CD4-positive, alpha-beta T cell treated with Interleukin-6 for 4 hours (primary cell): ENCODE data around the gene PEX10.
A peak's percentile ranks its signal among the peaks of the same experiment; 100 is the strongest.

Experiments used
- DNase-seq: peaks from one replicate; pipeline ENCODE4 v3.0.0-alpha.2; 2020; ENCODE audit warnings: mixed read lengths

PEX10 gene

GRCh38 chr1:2418791-2419320 is 6.5 kb upstream of the PEX10 start:
- no peak for DNase-seq

GRCh38 chr1:2417833-2418225 is 5.5 kb upstream of the PEX10 start:
- no peak for DNase-seq

DNA sequence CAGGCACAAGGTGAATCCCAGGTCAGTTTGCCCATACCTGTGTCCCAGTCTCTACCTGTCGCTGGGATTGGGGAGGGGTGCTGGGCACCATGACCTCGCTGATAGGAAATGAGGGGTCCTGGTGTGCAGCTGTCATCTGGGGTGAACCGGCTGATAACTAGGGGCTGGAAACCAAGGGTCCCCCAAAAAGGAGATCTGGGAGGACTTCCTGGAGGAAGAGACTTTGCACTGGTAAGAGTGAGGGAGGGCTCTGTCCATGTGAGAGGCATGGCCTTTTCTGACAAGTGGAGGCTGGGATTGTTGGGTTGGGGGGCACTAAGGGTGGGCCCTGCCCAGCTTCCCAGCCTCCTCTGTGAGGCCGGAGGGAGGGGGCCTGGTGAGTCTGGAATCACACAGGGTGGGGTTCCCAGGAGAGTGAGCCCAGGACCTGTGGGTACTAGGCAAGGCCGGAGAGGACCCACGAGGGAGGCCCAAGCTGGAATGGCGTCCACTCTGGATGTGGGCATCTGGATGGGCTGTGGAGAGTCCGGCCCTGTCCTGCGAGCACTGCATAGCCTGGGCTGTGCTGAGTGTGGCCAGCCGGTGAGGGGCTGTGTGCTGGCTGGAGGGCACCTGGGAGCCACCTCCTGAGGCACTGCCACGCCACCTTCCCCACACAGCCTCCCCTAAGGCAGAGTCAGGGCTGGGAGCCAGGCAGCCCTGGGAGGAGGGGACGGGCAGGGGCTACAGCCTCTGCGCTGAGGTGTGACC is 4.9 kb upstream of the PEX10 start:
- no peak for DNase-seq

DNA sequence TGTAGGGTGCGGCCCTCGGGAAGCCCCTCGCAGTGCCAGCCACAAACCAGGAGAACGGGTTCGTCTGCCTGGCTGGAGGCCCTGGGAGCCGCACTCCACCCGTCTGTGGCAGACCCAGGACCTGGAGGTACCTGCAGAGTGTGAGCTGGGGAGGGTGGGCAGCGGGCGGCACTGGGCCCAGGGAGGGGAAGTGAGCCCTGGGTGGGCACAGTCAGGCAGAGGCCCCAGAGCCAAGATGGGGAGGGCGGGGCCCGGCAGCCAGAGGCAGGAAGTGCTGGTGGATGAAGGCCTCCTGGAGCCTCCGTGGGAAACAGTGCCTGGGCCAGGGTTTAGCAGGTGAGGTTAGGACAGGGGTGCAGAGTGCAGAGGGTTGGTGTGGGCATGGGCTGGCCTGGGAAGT is 4.0 kb upstream of the PEX10 start:
- peak; percentile 63 for DNase-seq

DNA sequence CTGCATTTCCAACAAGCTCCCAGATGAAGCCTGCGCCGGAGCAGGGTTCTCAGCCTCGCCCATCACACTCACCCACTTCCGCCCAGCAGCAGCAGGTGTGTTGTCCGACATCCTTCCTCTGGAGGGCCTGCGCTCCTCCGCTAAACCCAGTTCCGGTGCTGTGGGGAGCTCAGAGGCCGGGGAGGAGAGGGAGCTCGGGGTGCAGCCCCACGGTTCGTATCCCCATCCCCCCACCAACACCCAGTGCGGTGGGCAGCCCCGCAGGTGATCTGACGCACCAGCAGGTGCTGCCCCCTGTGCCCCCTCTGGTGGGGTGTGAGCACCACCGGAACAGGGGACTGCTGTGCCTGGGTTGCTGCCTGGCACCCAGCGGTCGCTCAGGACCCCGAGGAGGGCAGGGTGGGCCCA is 3.4 kb upstream of the PEX10 start:
- peak; percentile 66 for DNase-seq

- peak; percentile 20 for DNase-seq
Measured at GRCh38 chr1:2415337-2415736, 3.0 kb upstream of the PEX10 start.

DNA sequence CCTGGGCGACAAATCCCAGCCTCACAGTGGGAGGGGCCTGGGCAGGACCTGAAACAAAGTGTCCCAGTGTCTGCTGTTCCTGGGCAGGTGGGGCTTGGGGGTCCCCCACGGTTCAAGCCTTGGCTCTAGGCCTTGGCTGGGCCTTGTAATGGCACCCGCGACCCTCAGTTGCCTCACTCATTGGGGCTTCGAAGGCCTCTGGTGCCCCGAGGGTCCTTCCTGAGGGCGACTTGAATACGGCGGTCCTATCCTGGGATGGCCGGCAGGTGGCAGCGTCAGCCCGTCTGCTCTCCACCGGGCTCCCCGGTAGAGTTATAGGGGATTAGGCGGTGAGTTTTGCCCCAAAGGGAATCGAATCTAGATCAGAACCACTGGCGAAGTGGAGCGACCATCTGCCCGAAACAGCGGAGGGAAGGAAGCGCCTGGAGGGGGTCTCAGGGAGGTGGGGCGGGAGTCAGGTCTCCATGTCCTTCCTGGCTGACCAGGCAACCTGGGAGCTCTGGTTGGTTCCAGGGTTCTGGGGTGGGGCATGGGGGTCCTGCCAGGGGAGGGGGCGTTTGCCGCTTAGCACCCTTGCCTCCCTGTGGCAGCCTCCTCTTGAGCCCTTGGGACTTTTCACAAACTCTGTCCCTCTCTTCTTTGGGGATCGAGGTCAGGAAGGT is 2.1 kb upstream of the PEX10 start:
- peak; percentile 87 for DNase-seq

DNA sequence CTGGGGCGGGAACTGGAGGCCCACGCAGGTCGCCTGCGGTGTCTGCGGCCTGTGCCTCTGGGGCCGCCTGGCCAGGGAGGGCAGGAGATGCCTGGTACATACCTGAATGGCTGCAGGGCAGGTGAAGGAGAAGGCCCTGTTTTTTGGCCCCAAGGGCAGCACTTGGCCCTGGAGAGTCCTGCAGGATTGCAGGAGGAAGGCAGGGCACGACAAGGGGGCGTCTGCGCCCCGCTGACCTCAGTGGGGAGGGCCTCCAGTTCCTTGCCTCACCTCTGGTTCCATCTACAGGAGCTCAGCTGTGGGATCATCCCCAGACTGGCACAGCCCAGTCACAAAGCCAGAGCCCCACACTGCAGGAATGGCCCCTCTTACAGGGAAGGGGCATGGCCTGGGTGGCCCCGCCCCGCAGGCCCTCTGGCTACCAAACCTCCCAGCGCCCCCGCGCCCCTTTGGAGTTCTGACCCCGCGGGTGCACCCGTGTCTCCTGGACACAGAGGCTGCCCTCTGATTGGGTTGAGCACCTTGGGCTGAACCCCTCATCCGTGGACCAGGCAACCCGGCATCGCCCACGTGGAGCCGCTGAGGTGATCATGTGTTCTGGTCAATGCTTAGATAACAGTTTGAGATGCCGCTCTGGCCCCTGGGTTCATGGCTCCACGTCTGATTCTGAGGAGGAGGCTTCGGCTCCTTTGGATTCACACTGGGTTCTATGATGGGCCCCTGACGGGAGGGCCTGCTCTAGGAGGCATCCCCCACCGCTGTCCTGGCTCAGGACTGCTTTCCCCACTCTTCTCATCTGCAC is 1.3 kb upstream of the PEX10 start:
- DNase-seq, result no peak

- no peak for DNase-seq
Measured at GRCh38 chr1:2412773-2413494, 570 bp upstream of the PEX10 start.

DNA sequence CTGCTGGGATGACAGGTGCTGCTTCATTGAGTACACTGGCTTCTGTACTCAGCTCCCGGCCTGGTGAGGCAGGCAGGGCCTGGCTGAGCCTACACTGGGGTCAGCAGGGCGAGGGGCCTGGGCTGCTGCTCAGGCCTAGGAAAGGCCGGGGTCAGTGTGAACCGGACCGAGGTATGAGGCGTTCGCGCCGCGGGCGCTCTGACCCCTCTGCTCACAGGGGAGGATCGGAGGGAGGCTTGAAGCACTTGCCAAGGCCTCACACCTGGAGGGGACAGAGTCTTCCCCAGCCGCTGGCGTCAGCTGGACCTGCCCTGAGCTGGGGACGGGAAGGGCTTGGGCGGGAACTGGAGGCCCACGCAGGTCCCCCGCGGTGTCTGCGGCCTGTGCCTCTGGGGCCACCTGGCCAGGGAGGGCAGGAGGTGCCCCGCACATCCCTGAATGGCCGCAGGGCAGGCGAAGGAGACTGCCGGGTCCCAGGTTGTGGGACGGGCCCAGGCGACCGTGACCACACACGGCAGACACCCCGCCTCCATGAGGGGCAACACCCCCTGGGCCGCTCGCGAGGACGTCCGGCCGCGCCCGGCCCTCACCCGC is 466 bp downstream of the PEX10 start:
- DNase-seq, result no peak

- DNase-seq, result no peak
Measured at GRCh38 chr1:2409745-2410144, 2.6 kb downstream of the PEX10 start.

DNA sequence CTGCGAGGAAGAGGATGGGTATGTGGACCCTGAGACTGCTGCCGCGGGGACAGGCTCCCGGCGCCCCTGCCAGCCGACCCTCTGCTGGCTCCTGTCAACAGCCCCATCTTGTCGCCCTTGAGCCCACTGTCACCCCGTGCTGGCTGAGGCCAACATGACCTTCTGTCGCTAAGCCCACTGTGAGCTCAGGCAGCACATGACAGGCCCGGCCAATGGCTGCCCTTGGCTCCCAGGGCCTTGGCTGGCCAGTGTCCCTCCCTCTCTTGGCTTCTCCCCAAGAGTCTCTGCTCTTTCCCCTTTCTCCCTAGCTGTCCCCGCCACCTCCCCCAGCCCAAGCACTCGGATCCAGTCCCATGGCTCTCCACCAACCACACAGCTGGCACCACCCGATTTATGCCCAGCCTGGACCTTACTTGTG is 3.5 kb downstream of the PEX10 start:
- DNase-seq, result no peak

DNA sequence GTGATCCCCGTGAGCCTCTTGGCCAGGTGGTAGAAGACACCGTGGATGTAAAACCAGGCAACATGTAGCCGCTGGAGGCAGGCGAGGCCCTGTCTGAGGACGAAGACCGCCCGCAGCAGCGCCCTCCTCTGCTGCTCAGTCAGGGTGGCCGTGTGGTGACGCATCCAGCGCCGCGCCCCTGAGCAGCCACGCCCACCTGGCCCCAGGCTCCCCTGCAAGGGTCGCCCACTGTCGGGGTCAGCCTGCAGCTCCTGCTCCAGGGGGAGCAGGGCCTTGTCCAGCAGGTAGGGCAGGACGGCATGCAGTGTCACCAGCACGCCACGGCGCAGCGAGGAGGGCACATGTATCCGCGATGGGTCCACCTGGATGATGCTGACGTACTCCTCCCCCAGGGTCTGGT is 3.9 kb downstream of the PEX10 start:
- DNase-seq, result no peak

DNA sequence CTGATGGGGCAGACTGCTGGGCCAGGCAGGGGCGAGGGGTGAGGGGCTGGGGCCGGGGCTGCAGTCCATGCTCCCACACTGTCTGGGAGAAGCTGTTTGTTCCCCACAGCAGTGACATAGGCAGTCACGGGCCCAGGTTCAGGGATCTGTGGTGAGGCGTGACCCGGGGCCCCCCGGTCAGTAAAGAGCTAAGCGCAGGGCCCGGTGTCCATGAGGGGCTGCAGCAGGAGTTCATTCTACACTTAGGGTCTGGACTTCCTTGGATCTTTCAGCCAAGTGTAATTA is 4.4 kb downstream of the PEX10 start:
- no peak for DNase-seq

DNA sequence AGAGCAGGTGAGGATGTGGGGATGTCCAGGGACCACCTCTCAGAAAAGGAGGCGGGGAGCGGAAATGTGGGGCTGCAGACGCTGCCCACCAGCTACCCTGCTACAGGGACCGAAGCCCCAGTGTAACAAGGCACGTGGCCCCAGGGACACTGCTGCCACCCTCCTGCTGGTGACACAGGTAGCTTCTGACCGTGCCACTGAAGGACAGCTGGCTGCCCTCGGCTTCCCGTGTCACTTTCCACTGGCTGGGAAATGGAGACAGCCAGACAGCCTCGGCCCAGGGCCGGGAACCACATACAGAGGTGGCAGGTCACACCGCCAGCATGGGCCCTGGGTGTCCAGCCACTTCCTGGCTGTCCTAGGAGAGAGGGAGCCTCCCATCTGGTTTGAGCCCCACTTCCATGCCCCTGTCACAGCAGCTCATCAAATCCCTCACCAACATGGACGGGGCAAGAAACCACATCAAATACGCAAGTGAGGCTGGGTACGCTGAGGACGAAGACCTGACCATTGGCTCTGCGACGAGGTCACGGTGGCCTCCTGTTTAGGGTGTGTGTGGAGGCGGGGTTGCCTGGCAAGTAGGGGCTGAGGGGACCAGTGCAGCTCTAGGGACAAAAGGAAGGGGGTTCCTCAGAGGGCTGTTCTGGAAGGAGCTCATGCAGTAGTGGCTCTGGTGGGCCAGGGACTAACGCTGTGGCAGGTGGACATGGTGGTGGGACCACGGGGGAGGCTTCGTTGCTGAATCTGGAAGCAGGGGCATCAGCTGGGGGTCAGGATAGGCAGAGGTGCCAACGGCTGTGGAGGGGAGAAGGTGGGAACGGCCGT is 5.0 kb downstream of the PEX10 start:
- DNase-seq, result no peak

GRCh38 chr1:2406451-2407041 is 5.8 kb downstream of the PEX10 start:
- no peak for DNase-seq

GRCh38 chr1:2405588-2406295 is 6.6 kb downstream of the PEX10 start:
- no peak for DNase-seq

GRCh38 chr1:2404890-2405511 is 7.4 kb downstream of the PEX10 start:
- DNase-seq, result no peak

DNA sequence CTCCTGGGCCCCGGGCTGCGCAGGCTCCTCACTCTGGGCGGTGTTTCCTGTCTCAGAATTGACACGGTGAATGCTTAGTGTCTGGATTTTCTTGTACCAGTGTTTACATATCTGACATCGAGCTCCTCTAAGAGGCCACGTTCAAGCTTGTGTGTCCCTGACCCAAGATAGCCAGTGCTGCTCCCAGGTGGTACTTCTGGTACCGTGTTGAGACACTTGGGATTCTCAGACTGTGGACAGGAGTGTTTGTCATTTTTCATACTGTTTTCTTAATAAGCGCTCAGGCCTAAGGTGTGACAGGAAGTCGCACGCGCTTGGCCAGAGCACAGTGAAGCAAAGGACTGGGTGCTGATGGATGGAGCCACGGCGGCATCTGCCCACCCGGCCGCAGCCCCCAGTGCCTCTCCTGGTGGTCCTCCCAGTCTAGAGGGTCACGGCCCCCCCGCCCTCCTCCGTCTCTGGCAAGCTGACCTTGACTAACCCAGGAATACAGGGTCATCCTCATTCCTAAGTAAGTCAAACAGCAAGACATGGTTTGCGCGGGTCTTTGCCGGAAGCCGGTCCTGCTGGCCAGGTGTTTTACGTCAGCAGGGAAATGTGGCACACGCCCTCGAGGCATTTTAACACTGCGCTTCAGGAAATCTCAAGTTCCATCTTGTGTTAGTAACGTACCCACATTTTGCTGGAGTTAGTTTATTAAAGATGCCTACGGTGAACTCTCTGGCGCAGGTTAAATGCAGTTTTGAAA is 8.0 kb downstream of the PEX10 start:
- no peak for DNase-seq
